HG03457 (cell line): ENCODE measurements around the gene SMYD5.
"Not testable (repeated sequence)": the region's sequence is repeated elsewhere in the genome, so short reads cannot be mapped to it uniquely, and the experiment has no call there.

ENCODE experiments used
- ATAC-seq: cut with Tn5 transposase; IDR thresholded peaks from one replicate; pipeline ENCODE4 v1.9.1; 2021; ENCODE audit warnings: moderate number of reproducible peaks; ENCODE audit not compliant: unreplicated experiment

Gene SMYD5

DNA sequence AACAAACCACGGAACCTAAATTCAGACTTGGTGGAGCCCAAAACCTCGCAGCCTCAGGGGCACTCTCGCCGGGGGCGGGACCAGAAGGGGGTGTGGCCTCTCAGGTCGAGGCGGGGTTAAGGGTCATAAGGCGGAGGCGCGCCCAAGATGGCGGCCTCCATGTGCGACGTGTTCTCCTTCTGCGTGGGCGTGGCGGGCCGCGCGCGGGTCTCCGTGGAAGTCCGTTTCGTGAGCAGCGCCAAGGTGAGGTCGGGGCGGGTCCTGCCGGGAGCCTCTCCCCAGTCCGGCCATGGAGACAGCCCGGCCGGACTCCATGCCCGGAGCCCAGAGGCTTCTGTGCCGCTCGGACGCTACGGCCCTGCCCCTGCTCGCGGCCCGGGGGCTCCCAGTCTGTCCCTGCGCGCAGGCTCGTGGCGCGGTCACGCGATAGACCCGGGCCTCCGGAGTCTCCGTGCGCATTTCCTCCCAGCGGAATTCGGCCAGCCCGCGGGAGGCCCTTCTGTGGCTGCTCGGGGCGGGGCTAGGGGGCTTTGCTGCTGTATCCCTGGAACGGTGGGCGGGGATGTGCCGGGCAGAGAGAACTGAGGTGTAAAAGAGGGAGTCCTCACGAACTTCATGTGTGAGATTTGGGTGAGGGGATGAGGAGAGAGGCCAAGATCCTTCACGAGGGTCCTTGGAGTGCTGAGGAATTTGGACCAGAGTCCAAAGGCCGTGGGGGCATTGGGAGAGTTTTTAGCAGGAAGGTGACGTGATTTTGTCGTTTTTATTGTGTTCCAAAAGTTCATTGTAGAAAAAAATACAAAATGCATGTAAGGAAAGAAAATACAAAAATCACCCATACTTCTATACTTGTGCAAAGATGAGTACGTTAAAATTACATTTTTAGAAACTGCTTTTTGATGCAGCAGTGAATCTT is at the start of gene SMYD5:
Gene SMYD5, plus strand, starts transcription at position 126 of the 916 bp plus-strand sequence. Its CDS starts 22 bp downstream, at position 148.
- peak; percentile 70 for ATAC-seq

DNA sequence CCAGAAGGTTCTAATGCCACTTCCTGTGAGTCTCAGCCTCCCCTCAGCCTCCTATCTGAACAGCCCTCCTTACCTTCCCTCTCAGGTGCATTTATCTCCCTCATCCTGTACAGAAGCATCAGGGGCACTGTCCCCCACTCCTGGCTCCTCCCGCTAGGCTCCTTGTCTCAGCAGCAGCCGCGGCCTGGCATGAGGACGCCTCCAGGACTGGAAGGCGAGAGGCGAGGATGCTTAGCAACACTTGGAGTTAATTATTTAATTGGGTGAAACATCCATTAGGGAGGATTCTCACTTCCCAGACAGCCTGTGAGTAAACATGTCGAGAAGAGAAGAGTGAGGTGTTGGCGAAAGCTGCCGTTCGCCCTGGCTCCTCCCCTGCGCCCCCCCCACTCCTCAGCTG is 48.1 kb upstream of the SMYD5 start:
- not testable (repeated sequence) for ATAC-seq

DNA sequence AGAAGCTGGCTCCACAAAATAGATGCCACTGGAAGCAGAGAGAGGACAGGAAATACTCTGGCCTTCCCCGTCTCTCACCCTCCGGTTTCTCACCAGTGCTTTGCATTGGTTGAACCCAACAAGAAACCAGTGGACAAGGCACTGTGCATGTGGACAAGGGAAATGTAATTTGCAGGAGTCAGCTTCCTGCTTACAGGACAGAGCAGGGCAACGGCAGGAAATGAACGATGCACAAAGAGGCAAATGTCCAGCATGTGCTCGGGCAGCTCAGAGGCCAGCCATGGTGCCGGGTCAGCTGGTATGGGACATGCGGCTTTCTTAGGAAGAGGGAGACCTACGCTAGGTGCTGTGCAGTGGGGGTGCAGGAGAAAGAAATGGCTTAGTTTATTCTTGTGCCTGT is 47.2 kb upstream of the SMYD5 start:
- ATAC-seq = not testable (repeated sequence)

DNA sequence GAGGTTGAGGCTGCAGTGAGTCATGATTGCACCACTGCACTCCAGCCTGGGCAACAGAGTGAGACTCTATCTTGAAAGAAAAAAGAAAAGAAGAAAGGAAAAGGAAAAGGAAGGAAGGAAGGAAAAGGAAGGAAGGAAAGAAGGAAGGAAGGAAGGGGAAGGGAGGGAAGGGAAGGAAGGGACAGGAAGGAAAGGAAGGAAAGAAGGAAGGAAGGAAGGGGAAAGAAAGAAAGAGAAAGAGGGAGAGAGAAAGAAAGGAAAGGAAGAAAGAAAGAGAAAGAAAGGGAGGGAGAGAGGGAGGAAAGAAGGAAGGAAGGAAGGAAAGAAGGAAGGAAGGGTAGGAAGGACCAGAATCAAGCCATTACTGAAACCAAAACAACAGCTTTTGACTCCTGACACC is 45.7 kb upstream of the SMYD5 start:
- ATAC-seq = not testable (repeated sequence)

DNA sequence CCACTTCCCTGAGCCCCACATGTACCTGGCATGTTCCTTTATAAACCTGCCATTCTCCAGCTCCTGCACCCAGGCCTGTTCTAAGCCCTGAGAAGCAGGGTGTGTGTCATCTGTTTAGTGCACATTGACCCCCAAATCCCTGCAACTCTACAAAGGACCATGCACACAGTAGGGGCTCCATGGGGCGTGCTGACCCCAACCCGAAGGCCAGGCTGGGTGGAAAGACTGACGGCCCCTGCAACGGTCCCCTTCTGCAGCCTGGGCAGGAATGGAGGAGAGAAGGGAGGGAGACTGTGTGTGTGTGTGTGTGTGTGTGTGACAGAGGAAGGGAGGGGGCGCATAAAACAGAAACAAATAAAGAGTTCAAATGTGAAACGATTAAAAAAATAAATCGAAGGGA is 43.7 kb upstream of the SMYD5 start:
- not testable (repeated sequence) for ATAC-seq

DNA sequence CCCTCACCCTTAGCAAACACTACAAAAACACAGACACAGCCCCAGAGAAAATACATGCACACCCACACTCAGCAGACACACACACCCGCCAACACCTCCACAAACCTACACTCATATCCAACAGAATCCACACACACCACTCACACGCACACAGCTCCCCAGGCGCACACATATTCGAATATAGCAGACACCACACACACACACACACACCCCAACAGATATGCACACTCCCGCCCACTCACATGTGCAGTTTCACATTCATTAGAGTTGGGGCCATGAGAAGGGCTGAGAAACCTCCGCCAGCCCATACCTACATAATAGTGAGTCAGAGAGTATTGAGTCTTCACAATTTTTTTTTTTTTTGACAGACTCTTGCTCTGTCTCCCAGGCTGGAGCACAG is 41.1 kb upstream of the SMYD5 start:
- no peak for ATAC-seq

DNA sequence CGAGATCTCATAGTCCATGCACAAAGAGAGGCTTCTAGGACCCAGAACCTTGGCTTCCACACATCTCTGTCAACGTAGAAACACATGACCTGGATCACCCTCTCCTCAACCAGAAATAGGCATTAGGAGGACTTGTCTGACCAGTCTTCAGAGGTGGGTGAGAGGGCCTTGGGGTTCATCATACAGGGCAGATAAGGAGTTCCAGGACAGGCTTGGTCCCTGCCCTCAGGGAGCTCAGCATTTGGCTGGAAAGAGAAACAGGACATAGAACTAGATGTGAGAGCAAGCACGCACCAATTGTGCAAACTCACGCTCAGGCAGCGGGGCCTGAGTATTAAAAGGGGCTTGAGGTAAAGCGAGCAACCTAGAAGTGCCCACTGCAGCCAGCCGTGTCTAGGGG is 40.3 kb upstream of the SMYD5 start:
- no peak for ATAC-seq

DNA sequence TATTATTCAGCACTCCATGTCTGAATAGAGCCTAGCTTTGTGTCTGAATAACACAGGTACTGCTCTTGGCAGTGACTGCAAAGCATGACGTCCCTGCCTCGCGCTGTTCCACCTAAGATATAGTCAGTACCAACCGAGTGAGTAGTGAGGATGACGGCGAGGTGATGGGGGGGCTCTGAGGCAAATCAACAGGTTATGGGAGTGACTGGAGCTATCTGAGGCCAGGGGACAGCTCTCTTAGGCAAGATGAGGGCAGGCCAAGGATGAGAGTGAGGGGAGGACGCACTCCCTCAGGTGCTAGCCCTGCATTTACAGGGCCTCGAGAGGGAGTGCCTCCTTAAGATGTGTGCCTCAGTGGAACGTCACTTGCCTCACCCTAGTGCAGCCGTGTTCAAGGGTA is 39.8 kb upstream of the SMYD5 start:
- no peak for ATAC-seq

DNA sequence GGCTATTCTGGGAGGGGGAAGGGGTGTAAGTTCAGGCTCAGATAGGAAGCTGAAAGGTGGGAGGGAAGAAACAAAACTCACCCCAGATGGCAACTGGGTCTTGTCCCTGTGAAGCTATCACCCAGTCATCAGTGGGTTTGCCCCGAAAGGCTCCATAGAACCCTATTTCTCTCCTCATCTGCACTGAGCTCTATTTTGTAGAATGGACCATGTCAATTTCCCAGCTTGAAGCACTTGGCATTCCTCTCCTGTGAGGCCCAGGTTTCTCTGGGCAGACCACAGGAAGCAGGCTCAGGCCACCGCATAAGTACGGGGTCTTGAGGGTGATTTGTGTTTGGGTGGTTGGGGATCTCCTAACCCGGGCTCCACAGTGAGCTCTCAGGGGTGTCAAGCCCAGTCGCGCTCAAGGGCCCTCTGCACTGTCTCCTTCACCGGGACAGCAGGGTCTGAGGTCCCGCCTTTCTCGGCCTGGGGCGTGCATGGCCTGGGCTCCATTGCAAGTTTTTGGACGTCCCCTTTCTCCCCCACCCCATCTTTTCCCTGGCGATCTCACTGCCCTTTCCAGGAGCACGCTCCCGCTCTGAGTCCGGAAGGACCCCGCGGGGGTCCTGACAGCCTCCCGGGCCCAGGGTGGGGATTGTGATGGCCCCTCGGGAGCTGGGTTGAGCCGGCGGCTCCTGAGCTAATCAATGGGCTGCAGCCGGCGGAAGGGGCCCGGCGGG is 38.9 kb upstream of the SMYD5 start:
- no peak for ATAC-seq

DNA sequence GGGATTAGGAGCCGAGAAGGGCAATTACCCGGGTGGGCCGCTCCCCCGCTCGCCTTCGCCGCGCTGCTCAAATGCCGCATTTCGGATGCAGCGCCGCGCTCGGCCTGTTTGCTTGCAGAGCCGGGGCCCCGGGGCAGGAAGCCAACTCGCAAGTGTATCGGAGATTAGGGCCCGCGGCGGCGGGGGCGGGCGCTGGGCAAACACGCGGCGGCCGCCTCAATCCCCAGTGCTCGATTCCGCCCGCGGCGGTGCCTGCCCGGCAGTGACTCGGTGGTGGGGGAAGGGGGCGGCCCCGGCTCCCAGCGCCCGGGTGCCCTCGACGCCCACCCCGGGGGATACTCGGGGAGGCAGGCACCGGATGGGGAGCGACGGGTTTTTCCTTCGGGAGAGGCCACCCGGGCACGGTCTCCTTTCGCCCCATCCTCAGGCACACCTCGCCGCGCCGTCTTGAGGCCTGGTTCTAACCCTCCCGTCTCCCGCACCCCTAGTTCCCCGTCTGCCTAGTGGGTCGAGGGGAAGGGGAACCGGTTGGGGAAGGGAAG is 38.3 kb upstream of the SMYD5 start:
- ATAC-seq = no peak

DNA sequence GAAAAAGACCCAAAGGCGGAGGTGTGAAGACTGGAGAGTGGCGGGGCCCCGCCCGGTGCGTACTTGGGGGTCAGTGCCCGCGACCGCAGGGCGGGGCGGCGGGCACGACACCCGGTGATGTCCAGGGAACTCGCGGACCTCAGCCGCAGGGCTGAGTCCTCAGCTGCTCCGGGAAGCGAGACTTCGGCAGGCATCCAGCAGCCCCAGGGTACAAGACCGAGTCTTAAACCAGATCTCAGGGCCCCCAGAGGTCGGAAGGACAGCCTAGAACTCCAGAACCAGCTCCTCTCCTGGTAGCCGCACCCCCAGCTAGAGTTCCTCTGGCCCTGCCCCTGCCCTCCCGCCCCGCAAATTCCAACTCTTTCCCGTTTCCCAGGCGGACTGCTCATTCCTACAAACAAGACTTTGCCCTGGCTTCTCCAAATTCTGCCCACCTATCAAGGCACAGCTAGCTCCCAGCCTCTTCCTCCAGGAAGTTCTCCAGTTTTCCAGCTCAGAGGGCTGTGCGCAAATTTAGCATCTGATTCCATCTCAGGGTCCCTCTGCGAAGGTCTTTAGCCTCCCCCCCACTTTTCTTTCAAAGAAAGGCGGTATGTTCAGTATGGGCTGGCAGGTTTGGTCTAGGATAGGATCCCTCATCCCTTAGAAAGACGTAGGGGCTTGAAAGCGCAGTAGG is 37.7 kb upstream of the SMYD5 start:
- no peak for ATAC-seq

DNA sequence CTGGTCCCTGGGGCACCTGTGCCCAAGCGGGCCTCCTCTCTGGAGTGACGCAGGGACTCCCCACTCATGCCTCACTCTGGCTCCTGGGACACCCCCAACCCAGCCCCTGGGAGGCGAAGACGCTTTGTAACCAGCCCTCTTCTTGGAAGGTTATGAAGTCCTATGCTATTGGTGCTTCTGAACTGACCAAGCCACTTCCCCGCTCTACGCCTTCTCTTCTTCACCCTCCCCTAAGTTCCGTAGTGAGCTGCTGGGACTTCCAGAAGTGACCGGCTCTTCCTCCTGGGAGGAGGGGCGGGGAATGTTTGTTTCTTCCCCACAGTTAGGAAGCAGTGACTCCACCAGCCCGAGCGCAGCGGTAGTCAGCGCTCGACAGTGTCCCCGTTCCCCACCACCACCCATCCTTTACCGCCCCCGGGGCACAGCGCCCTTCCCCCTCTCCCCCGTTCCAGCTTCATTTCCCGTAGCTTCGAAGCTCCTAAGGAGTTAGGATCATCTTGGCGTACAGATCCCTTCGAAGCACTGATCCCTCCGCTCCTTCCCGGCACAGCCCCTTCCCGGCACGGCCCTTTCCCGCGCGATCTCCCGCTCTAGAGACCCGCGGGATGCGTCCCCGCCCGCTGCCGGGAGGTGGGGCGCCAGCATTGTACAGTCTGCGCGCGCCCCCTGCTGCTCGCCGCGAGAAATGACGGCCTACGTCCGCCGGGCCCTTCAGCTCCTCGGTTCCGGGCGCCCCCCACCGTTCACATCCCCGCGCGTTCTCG is 37.0 kb upstream of the SMYD5 start:
- peak; percentile 80 for ATAC-seq

DNA sequence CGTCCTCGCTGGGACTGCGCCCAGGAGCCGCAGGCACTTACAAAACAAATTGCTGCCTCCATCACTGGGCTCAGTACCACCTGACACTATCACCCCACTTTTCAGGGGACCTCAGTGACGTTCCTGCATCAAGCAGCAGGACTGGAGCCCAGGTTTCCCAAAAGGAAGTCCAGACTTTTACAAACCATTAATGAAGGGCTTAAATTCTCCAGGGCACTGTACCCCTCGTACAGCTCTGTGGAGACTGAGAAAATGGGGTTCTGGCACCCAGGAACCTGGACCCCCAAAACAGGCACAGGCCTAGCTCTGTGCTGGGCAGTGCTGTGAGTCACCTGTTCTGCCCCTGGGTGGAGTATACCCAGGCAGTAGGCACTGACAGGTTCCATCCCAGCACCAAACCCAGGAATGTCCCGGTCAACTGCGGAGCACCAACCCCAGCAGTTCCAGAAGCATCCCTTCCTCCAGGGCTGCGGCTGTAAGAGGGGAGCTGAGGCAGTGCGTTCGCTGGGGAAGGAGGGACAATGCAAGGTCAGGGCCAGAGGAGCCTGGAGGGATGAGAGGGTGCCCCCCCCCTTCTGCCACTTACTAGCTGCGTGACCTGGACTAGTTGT is 36.3 kb upstream of the SMYD5 start:
- ATAC-seq = no peak

DNA sequence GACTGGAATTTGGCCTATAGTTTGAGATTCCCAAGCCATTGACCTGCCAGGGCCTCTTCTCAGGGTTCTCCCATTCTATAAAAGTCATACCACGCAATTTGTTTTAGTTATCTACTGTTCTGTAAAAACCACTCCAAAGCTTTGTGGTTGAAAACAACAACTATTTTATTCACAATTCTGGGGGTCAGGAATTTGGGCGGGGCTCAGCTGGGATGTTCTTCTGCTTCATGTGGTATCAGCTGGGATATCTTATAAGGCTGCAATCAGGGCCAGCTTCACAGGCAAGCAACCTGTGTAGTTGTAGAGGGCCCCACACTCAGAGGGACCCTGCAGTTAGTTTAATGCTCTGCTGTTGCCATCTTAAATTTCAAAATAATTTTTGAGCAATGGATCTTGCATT is 28.1 kb upstream of the SMYD5 start:
- ATAC-seq = no peak

DNA sequence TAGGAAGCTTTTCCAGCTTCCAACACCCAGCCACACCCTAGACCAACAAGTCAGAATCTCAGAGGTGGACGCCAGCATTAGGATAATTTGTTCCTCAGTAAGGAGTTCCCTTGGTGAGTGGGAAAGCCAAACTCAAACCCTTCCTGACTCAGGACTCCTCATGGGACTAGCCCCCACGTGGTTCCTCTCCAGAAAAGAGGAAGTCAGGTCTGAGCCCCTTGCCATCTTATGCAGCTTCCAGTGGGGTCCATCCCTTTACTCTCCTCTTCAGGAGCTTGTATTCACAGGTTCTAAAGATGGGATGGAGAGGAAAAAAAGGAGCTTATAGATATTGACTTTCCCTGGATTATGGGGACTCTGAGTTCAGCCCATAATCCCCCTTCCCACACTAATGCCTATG is 26.5 kb upstream of the SMYD5 start:
- ATAC-seq = no peak

DNA sequence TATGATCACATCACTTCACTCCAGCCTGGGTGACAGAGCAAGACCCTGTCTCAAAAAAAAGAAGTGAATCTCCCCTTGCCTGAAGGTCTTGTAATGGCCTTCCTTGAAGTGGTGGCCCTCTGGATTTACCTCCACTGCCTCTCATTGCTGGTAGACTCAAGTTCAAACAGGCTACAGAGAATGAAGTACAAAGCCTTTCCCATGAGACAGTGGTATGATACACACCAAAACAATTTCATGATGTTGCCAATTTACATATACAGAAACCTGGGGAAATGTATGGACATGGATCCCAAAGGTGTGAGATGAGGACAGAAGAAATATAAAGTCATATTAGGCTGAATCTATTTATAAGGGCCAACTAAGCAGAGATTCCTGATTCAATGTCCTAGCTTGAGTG is 16.5 kb upstream of the SMYD5 start:
- no peak for ATAC-seq

DNA sequence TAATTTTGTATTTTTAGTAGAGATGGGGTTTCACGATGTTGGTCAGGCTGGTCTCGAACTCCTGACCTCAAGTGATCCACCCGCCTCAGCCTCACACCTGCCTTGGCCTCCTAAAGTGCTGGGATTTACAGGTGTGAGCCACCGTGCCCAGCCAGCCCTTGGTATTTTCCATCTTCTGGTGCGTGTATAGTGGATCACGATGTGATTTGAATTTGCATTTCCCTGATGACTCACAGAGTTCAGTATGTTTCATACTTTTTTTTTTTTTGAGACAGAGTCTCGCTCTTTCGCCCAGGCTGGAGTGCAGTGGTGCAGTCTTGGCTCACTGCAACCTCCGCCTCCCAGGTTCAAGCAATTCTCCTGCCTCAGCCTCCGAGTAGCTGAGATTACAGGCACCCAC is 13.8 kb upstream of the SMYD5 start:
- not testable (repeated sequence) for ATAC-seq

DNA sequence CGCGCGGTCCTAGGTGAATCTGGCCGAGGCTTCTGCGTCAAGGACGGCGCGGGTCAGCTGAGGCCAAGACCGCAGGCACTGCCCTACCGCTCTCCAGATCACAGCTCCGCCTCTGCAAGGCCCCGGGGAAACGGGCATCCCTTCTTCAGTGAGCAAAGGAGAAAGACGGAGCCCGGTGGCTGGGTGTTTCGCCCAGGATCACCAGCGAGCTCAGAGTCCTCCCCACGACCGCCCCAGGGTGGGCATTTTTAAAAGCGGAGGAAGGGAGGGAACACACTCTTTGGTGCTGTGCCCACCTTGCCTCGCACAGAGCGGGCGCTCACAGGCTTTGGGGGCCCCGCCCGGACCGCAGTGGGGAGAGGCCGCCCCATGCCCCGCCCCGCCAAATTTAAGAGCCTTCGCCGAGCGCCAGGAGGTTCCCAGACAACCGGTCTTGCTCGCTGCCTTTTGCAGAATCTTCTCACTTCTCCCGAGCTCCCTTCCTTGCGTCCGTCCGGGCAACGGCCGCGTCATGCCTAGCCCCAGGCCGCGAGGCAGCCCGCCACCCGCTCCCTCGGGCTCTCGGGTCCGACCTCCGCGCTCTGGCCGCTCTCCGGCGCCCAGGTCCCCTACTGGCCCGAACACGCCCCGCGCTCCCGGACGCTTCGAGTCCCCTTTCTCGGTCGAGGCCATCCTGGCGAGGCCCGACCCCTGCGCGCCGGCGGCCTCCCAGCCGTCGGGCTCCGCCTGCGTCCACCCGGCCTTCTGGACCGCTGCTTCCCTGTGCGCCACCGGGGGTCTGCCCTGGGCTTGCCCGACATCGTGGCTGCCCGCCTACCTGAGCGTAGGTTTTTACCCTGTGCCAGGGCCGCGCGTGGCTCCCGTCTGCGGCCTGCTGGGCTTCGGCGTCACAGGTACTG is 11.6 kb upstream of the SMYD5 start, which contains the start of gene NOTO:
Gene NOTO, plus strand, starts transcription at position 419 of the 899 bp plus-strand sequence. Its CDS starts 93 bp downstream, at position 512.
- no peak for ATAC-seq
